IMR-90 (cell line): ENCODE results near the gene HERC5. TPM values are rescaled to one million over a fixed set of nuclear protein-coding genes. Genes with fewer than 3 reads are reported as not detected.
A peak's percentile ranks its signal among the peaks of the same experiment; 100 is the strongest.

Source experiments
- ATAC-seq: fragments of 200-7000 bp; cut with Tn5 transposase; 2 replicates; pipeline ENCODE4 v1.9.1; 2020; ENCODE audit warnings: low read depth, mild to moderate bottlenecking, moderate library complexity
- BruUV-seq: library from RNA; stranded (reverse); fragments of 400-500 nt; replicated peaks from 2 replicates; lab custom pipeline; 2021; lab: Mats Ljungman, UMichigan
- CTCF ChIA-PET: fragments of 300-600 bp; formaldehyde crosslinking; extraction: SDS; loops from one replicate; lab custom pipeline; 2021; ENCODE audit warnings: antibody characterized with exemption; lab: Yijun Ruan, JAX
- POLR2A ChIA-PET: fragments of 300-600 bp; sonication (Branson Sonifier 250); formaldehyde crosslinking; loops from one replicate; lab custom pipeline; 2022; ENCODE audit warnings: antibody characterized with exemption; ENCODE audit not compliant: unreplicated experiment; lab: Charles Lee
- DNase-seq: peaks from one replicate; pipeline ENCODE4 v3.0.0; 2013
- H2AFZ ChIP-seq: replicated peaks from 2 replicates; pipeline ENCODE3; 2013; ENCODE audit warnings: low read length, mild to moderate bottlenecking; ENCODE audit not compliant: poor library complexity
- H2AK5ac ChIP-seq: 2 replicates; pipeline ENCODE4 v1.6.1; 2013; ENCODE audit warnings: low read depth, low read length, inconsistent platforms
- H2AK9ac ChIP-seq: replicated peaks from 2 replicates; pipeline ENCODE3; 2013; ENCODE audit warnings: mild to moderate bottlenecking, low read depth, low read length, moderate library complexity; ENCODE audit not compliant: poor library complexity
- H2BK120ac ChIP-seq: 2 replicates; pipeline ENCODE4 v1.6.1; 2013; ENCODE audit warnings: low read depth, low read length, inconsistent platforms
- H2BK15ac ChIP-seq: 3 replicates; pipeline ENCODE4 v1.6.1; 2013; ENCODE audit warnings: low read depth, low read length, inconsistent platforms
- H2BK20ac ChIP-seq: 2 replicates; pipeline ENCODE4 v1.6.1; 2013; ENCODE audit warnings: low read depth, mild to moderate bottlenecking, inconsistent platforms, low read length, moderate library complexity
- H2BK5ac ChIP-seq: 2 replicates; pipeline ENCODE4 v1.6.1; 2013; ENCODE audit warnings: mild to moderate bottlenecking, low read depth, low read length, inconsistent platforms; ENCODE audit not compliant: poor library complexity, severe bottlenecking
- H3K14ac ChIP-seq: replicated peaks from 2 replicates; pipeline ENCODE4 v1.6.1; 2013; ENCODE audit warnings: low read depth, low read length, inconsistent platforms
- H3K18ac ChIP-seq: 2 replicates; pipeline ENCODE4 v1.6.1; 2013; ENCODE audit warnings: low read depth, low read length, control low read depth
- H3K23ac ChIP-seq: 2 replicates; pipeline ENCODE4 v1.6.1; 2013; ENCODE audit warnings: low read depth, low read length, inconsistent platforms
- H3K27ac ChIP-seq: 2 replicates; pipeline ENCODE4 v1.5.1; 2013; ENCODE audit warnings: mild to moderate bottlenecking, control low read depth, low read length; ENCODE audit not compliant: insufficient read depth
- H3K27me3 ChIP-seq: 2 replicates; pipeline ENCODE4 v1.6.1; 2013; ENCODE audit warnings: low read length; ENCODE audit not compliant: control insufficient read depth, insufficient read depth
- H3K36me3 ChIP-seq: 2 replicates; pipeline ENCODE4 v1.6.1; 2013; ENCODE audit warnings: low read length, mixed read lengths; ENCODE audit not compliant: control insufficient read depth, insufficient read depth
- H3K4ac ChIP-seq: 2 replicates; pipeline ENCODE4 v1.6.1; 2013; ENCODE audit warnings: low read depth, low read length, inconsistent platforms
- H3K4me1 ChIP-seq: 2 replicates; pipeline ENCODE4 v1.6.1; 2013; ENCODE audit warnings: low read length, mixed read lengths; ENCODE audit not compliant: control insufficient read depth, insufficient read depth
- H3K4me2 ChIP-seq: 2 replicates; pipeline ENCODE4 v1.6.1; 2013; ENCODE audit warnings: low read depth, mild to moderate bottlenecking, control low read depth, low read length, moderate library complexity
- H3K4me3 ChIP-seq: 2 replicates; pipeline ENCODE4 v1.5.1; 2013; ENCODE audit warnings: low read depth, mild to moderate bottlenecking, control low read depth, low read length, moderate library complexity; ENCODE audit not compliant: insufficient read depth
- H3K56ac ChIP-seq: 2 replicates; pipeline ENCODE4 v1.6.1; 2013; ENCODE audit warnings: low read length, inconsistent platforms; ENCODE audit not compliant: insufficient read depth; ENCODE audit errors: extremely low read depth
- H3K79me1 ChIP-seq, 2 experiments: 2 replicates each; pipeline ENCODE4 v1.6.1; 2013; ENCODE audit warnings: low read length in 2 of 2, inconsistent platforms in 1 of 2, low read depth in 1 of 2
- H3K9ac ChIP-seq: 2 replicates; pipeline ENCODE4 v1.6.1; 2013; ENCODE audit warnings: low read depth, low read length, control low read depth
- H3K9me1 ChIP-seq: 2 replicates; pipeline ENCODE4 v1.6.1; 2013; ENCODE audit warnings: low read length, inconsistent platforms; ENCODE audit not compliant: insufficient read depth
- H3K9me3 ChIP-seq: 2 replicates; pipeline ENCODE4 v1.6.1; 2013; ENCODE audit warnings: low read length; ENCODE audit not compliant: control insufficient read depth, insufficient read depth
- H4K20me1 ChIP-seq: 2 replicates; pipeline ENCODE4 v1.6.1; 2013; ENCODE audit warnings: low read length, inconsistent platforms; ENCODE audit not compliant: insufficient read depth
- H4K5ac ChIP-seq: 2 replicates; pipeline ENCODE4 v1.6.1; 2013; ENCODE audit warnings: mild to moderate bottlenecking, low read depth, low read length, control low read depth
- H4K8ac ChIP-seq, 2 experiments: 2 replicates each; pipeline ENCODE4 v1.6.1; 2013; ENCODE audit warnings: low read depth in 2 of 2, low read length in 2 of 2, control low read depth in 1 of 2, inconsistent platforms in 1 of 2
- H4K91ac ChIP-seq: 2 replicates; pipeline ENCODE4 v1.6.1; 2013; ENCODE audit warnings: low read depth, low read length, inconsistent platforms; ENCODE audit not compliant: insufficient read depth
- CEBPB ChIP-seq: IDR thresholded peaks from 2 replicates; pipeline ENCODE4 v1.6.1; 2012; ENCODE audit warnings: low read depth, low read length, improper control_type of control experiment
- MAZ ChIP-seq: IDR thresholded peaks from 2 replicates; pipeline ENCODE4 v1.6.1; 2012; ENCODE audit warnings: low read depth, mild to moderate bottlenecking, low read length, improper control_type of control experiment, moderate library complexity, borderline replicate concordance
- MXI1 ChIP-seq: IDR thresholded peaks from 2 replicates; pipeline ENCODE4 v1.6.1; 2012; ENCODE audit warnings: low read depth, mild to moderate bottlenecking, low read length, moderate library complexity, borderline replicate concordance
- USF2 ChIP-seq: fragments of 150-350 bp; IDR thresholded peaks from 2 replicates; pipeline ENCODE4 v1.6.1; 2017; ENCODE audit warnings: mild to moderate bottlenecking, antibody characterized with exemption, low read length, low read depth
- WGBS, 2 experiments: methylation state at CpG; one replicate each; pipeline versions ENCODE4 v1.1.5 to v1.1.7; 2013; ENCODE audit warnings: missing lambda C conversion rate in 2 of 2; ENCODE audit not compliant: insufficient read length in 1 of 2; ENCODE audit errors: extremely low coverage in 2 of 2; 5-methylcytosine and 5-hydroxymethylcytosine counted together
- dilution Hi-C: fragments of 300-500 bp; cut with HindIII; formaldehyde crosslinking; loops from one replicate; pipeline ENCODE4 v1.14.3; 2018; ENCODE audit warnings: low sequenced_read_pairs; ENCODE audit not compliant: unreplicated experiment
- in situ Hi-C: fragments of 300-500 bp; cut with MboI; formaldehyde crosslinking; loops from 3 replicates; pipeline ENCODE4 v1.14.3; 2019; ENCODE audit warnings: low sequenced_read_pairs, inconsistent platforms, mixed read lengths
- intact Hi-C: fragments of 100-400 bp; cut with micrococcal nuclease; formaldehyde crosslinking; loops from 2 replicates; pipeline ENCODE4 v1.10.0; 2022
- polyA plus RNA-seq, 3 experiments: library from polyadenylated mRNA; depleted of rRNA; stranded (reverse); fragments of >200 nt; gene quantifications; 2 replicates each; pipeline ENCODE4 v1.2.3, GENCODE V29; 2012; ENCODE audit warnings: low replicate concordance in 1 of 3
- total RNA-seq: library from RNA; depleted of rRNA; stranded (reverse); fragments of >200 nt; gene quantifications from 2 replicates; pipeline ENCODE4 v1.2.3, GENCODE V29; 2012

Gene HERC5
- total and polyA plus RNA-seq, 2 of the 4 experiments (the other 2 are of a cell fraction) = under 0.01 TPM; not detected in 1

GRCh38 chr4:88457307-88458103 lies 586 bp downstream of the HERC5 start:
- intact Hi-C loops = loop anchor here (5.0 kb wide), 1 partner anchor 175 kb away; the partner anchor contains the start of gene PPM1K
- Histone ChIP-seq H3K9me3 (no peaks in the 10 kb centered on the region; the same call in 1 of the 2 replicates), H2BK20ac (no peak overlapping the region), H2BK5ac (no peak overlapping the region), H4K8ac (no peak overlapping the region), H4K5ac (no peak overlapping the region), H3K36me3 (no peaks in the 10 kb centered on the region), H2AK5ac (no peak overlapping the region), H3K4me2 (peak overlapping the region; percentile 60; the same call in 1 of the 2 replicates), H2BK120ac (no peak overlapping the region), H2BK15ac (no peak overlapping the region), H3K79me1 (no peaks in the 10 kb centered on the region), H4K91ac (no peak overlapping the region), H3K27me3 (peaks cover 25% of the 10 kb centered on the region), H3K14ac (no peak overlapping the region), H2AK9ac (no peak overlapping the region), H3K4ac (no peak overlapping the region), H3K9me1 (no peaks in the 10 kb centered on the region), H3K27ac (no peak overlapping the region), H3K56ac (no peak overlapping the region), H3K9ac (no peak overlapping the region), H3K4me3 (peak overlapping the region; percentile 59), H3K18ac (no peak overlapping the region), H3K23ac (no peak overlapping the region), H3K4me1 (no peaks in the 10 kb centered on the region), H4K20me1 (no peaks in the 10 kb centered on the region), H2AFZ (peak overlapping the region; percentile 94)
- POLR2A ChIA-PET = no interaction called here
- peak; percentile 30; the same call in 1 of the 2 replicates for ATAC-seq
- in situ Hi-C loops = no loop called here
- 4% methylated on average over 40 of the region's 75 CpGs; no CpG with 5 or more reads in 1 of the 2 experiments for WGBS, 2 experiments
- CTCF ChIA-PET = interaction anchor here (0.5 to 0.7 kb wide), 3 partner anchors 238 to 1077 kb away, joined by 3 read pairs; no protein-coding TSS in a partner anchor
- dilution Hi-C loops = no loop called here
- no peak for TF ChIP-seq MAZ
- TF ChIP-seq CEBPB = no peak
- TF ChIP-seq MXI1 = no peak
- no peak for TF ChIP-seq USF2
- no peak for DNase-seq
- BruUV-seq = no TSS peak
